HG03460 (cell line): ENCODE results near the gene CRYBG3.

ENCODE experiments used
- ATAC-seq: cut with Tn5 transposase; IDR thresholded peaks from one replicate; pipeline ENCODE4 v1.9.1; 2021; ENCODE audit not compliant: unreplicated experiment

The CRYBG3 gene

GRCh38 chr3:97970956-97971620 is 149.3 kb downstream of the CRYBG3 start:
- no peak for ATAC-seq

GRCh38 chr3:97971679-97972567 is 150.1 kb downstream of the CRYBG3 start, which contains the start of gene RIOX2:
RIOX2 (minus strand) TSS chr3:97972431; CDS start chr3:97967593, 4,838 bp downstream.
- peak; percentile 84 for ATAC-seq

GRCh38 chr3:97972976-97973375 is 151.2 kb downstream of the CRYBG3 start:
- no peak for ATAC-seq

DNA sequence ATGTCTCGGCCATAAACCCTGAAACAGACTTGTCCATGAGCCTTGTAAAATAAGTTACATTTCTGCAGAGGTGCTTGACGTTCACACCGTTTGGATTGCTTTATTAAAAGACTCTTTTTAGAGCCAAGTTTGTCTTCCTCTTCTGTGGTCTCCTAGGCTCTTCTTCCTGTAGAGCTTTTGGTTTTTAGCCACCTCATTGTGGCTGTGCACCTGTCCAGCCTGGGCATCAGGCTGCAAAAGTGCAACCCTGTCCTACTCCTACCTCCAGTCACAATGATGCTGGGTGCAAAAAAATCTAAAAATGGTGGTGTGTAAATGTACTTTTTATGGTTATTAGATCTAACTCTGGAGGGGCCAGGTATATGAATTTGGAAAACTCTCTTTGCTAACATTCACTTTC is 153.2 kb downstream of the CRYBG3 start:
- ATAC-seq = no peak

DNA sequence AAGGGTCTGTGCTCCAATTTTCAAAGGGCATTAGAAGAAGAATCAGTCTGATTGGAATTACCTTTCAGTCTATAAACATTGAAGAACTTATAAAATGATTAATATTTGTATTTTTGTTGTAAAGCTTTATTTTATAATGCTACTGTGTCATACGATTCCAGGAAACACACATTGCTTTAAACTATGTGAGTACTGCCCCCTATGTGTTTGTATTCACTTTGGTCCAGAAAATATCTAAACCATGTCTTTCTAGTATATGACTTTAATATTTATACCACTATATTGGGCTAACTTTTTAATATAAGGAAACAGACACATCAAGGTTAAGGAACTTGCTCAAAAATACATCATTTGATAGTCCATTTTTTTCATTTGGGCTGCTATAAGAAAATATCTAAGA is 153.7 kb downstream of the CRYBG3 start:
- no peak for ATAC-seq

DNA sequence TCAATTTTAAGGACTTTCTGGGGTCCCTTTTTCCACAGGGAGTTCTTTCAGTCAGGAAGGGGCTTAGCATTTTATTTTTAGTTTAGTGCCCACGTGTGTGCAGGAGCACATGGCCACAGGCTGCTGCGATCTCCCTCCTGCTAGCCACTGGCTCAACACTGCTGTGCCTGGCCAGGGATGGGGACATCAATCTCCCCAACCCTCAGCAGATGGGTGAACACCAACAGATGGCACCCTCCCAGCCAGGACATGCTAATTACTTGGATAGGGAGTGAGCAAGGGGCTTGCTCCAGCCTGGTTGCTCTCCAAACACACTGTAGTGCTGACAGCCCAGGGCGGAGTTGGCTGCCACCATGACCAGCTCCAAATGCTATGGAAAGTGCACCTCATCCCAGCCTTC is 157.8 kb downstream of the CRYBG3 start:
- no peak for ATAC-seq

DNA sequence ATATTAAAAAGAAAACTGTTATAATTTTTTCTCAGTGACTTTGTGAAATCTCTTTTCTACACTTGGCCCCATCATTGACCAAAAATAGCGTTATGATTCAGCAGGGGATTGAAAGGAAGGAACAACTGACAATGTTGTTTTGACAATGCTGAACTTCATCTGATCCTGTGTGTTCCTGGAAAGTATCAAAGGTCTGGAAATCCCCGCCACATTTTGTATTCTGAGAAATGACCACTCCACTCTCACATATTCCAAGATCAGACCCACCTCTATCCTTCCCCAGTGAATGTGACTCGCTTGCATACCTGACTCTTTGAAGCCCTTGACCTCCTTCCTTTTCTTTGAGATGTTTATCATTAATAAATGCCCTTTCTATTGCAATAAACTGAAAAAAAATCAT is 160.1 kb downstream of the CRYBG3 start:
- ATAC-seq = no peak

GRCh38 chr3:97983933-97984491 is 162.2 kb downstream of the CRYBG3 start:
- ATAC-seq = no peak

GRCh38 chr3:97987306-97987705 is 165.5 kb downstream of the CRYBG3 start:
- no peak for ATAC-seq

DNA sequence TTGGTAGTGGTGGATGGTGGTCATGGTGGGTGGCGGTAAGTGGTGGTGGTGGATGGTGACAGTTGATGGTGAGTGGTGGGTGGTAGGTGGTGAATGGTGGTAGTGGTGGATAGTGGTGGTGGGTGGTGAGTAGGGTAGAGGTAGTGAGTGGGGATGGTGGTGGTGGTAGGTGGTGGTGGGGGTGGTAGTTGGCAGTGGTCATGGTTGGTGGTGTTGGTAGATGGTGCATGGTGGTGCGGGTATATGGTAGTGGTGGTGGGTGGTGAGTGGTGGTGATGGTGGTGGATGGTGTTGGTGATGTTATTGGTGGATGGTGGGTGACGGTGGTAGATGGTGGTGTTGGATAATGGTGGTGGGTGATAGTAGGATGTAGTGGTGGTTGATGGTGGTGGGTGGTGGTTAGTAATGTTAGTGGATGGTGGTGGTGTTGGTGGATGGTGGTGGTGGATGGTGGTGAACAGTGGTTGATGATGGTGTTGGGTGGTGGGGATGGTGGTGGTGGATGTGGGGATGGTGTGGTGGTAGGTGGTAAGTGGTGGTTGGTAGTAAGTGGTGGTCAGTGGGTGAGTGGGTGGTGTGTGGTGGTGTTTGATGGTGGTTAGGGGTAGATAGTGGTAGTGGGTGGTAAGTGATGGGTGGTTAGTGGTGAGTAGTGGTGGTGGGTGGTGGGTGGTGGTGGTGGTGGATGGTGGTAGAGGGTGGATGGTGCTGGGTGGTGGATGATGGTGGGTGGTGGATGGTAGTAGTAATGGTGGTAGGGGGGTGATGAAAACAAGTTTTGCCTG is 167.2 kb downstream of the CRYBG3 start:
- ATAC-seq = no peak

DNA sequence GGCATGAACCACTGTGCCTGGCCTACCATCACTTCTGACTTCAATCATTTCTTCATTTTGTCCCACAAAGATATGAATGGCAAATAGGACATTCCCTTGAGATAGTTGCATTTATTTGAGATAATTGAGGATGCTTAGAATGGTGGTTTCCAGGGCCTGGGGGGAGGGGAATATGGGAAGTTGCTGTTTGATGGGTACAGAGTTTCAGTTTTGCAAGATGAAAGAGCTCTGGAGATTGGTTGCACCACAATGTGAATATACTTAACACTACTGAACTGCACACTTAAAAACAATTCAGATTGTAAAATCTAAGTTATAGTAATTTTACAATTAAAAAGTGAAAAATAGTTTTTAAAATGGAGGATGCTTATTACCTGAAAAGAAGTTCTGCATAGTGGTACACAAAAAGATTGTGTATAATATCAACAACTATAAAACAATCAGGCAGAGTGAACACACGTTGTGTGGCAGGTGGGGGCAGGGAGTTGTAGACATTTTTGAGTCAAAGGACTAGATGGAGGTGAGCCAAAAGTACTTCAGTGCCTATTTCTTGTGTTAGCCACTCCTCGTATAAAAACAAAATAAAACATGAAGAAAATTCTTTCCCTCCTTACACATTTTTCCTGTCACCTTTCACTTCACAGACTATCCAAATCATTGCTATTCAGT is 168.9 kb downstream of the CRYBG3 start:
- ATAC-seq = no peak

DNA sequence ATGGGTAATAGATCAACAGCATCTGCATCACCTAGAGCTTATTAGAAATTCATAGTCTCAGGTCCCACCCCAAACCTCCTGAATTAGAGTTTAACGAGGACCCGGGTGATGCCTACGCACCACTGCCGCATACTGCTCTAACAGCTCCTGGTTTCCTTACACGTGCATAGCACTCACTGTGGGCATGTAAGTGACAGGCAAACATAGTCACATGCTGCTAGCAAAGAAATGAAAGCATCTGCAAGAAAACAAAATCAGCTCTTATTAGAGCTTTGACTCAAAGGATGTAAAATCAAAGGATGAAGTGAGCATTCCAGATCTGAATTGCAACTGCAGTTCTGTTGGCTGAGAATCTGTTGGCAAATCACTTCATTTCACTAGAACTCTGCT is 169.5 kb downstream of the CRYBG3 start:
- ATAC-seq = no peak

- no peak for ATAC-seq
Observed at GRCh38 chr3:97992547-97993173, 170.8 kb downstream of the CRYBG3 start.

DNA sequence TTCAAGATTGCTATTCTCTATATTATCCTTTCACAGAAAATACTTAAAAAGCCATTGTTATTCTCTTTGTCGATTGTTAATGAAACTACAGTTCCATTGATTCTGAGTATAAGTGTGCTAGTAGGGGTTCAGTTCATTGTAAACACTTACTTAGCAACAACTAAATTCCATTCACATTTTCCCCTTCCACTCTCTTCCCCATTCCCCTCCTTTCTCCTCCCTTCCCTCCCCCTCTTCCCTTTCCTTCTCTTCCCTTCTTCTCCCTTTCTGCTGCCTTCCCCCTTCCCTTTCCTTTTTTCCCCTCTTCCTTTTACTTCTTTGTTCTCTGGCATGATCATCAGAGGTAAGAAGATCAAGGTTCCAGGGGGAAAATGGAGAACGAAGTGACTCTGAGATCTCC is 171.7 kb downstream of the CRYBG3 start:
- no peak for ATAC-seq

DNA sequence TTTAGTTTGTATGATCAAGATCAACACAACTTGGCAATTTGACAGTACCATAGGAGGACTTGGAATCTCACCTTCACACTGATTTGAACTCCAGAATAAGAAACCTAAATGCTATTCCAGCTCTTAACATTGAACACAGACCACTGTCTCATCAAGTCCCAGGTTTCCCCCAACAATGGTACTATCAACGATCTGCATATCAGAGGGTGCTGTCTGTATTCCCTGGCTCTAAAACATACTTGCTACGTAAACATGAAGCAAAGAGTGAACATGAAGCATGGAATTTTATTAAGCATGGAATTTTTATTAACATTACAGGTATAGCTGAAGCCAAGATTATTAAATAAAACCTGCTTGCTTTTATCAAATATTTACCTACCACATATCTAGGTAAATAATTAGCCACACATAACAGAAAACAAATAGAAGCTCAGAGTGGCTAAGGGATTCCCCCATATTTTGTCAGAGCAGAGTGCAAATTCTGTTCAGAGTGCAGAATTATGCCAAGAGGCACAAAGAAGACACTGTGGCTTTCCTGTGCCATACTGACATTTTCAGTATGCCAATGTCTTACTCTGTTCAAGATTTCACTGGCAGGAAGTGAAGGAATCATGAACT is 172.6 kb downstream of the CRYBG3 start:
- ATAC-seq = no peak
